DMS53 treated with DMSO at 0.1 percent for 48 hours (cell line): ENCODE data around the gene CTXN3.
A peak's percentile ranks its signal among the peaks of the same experiment; 100 is the strongest.

ENCODE experiments used
- DNase-seq: peaks from one replicate; lab custom pipeline; 2025; ENCODE audit not compliant: unreplicated experiment; lab: John Stamatoyannopoulos, UW

CTXN3 gene

DNA sequence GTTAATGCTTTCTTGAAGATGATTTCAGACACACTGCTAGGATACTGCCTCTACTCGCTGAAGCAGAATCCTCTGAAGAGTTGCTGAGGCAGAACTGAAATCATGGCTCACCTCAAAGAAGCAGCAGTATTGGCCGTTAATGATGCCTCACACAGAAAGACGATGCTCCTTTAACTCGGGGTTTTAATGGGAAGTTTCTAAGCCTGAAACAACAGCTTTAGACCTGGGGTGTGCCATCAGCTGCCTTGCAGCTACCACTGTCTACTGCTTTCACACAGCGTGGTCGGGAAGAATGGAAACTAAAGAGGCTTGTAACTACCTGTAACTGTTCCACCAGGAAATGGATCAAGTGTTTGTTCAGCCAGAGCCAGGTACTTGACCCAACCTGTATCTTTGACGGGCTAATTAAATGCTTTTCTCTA is at the start of gene CTXN3:
CTXN3 (plus strand) TSS at position 65 of the 422 bp plus-strand sequence. CDS start 8,440 bp downstream, outside the sequence.
- peak; percentile 91 for DNase-seq

GRCh38 chr5:127599320-127599719 is 49.6 kb upstream of the CTXN3 start:
- DNase-seq: no peak

- no peak for DNase-seq
Observed at GRCh38 chr5:127599847-127600246, 49.0 kb upstream of the CTXN3 start.

- no peak for DNase-seq
Observed at GRCh38 chr5:127601111-127601510, 47.8 kb upstream of the CTXN3 start.

GRCh38 chr5:127601601-127602000 is 47.3 kb upstream of the CTXN3 start:
- DNase-seq: no peak

- no peak for DNase-seq
Observed at GRCh38 chr5:127602481-127602880, 46.4 kb upstream of the CTXN3 start.

DNA sequence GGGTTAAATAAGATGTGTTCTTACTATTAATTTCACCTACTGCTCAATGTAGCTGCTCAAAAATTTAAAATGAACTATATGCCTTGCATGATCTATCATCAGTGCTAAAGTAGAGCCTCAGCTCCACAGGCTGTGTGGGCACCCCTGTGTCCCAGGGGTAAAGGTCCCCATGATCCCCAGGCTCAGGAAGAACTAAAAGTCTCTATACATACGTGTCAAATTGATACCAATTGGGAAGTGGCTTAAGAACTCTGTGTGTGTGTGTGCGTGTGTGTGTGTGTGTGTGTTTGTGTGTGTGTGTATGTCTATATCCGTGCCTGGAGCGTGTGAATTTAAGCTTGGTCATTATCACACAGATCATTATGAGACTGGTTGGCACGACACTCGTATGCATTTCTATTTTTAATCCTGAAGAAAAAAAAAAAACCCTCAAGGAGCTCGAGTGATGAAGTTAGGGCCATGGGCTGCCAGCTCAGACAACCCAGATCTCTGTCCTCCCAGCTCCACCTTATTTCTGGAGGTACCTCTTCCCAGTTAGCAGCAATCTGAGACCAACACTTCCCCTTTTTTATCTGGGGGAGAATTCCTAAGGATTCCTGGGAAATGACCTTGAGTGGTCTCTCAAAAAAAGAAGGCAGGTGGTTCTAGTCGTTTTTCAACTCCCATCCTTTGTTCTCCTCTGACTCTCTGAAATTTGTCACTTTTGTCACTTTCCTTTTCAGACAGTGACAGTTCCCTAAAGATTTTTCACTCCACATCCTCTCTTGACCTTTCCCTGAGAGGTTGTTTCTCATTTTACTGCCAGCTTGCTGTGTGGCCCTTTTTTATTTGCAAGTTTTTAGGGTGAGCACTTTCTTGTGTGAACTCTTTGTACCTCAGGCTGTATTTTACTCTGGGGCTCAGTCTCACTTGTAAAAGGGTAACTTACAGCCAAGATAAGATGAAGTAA is 45.7 kb upstream of the CTXN3 start:
- no peak for DNase-seq

DNA sequence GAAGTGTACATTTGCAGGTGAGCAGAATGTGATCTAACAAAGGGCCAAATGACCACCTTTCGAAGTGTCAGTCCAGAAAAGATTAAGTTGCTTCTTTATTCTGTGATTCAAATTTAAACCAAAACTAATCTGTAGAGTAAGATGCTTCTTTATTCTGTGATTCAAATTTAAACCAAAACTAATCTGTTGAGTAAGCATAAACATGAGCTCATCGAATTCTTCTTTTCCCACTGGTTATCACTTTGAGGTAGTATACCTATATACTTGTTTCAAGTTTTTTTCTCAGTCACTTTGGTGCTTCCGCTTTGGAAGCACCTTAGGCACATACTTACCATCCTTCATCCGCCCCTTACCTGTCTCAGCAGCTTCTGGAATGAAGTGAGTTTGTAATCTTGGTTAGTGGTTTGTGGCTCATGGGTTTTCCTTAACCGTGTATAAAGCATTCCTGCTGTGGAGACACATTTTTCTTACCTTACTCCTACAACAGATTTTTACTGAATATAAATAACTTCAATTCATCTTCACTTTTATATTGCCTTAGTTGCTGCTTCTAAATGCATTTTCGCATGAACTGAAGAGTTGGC is 40.7 kb upstream of the CTXN3 start:
- no peak for DNase-seq

- DNase-seq: no peak
Observed at GRCh38 chr5:127609011-127609410, 39.9 kb upstream of the CTXN3 start.

DNA sequence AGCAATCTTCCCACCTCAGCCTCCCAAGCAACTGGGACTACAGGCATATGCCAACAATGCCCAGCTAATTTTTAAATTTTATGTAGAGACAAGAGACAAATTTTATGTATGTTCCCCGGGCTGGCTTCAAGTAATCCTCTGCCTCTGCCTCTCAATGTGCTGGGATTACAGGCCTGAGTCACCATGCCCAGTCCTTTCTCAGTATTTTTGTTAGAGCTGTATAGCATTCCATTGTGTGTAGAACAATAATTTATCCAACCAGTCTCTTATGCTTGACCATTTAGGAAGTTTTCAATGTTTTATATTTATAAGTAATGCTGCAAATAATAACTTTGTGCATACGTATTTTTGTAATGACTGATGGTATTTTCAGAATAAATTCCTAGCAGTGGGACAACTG is 38.9 kb upstream of the CTXN3 start:
- DNase-seq: no peak

DNA sequence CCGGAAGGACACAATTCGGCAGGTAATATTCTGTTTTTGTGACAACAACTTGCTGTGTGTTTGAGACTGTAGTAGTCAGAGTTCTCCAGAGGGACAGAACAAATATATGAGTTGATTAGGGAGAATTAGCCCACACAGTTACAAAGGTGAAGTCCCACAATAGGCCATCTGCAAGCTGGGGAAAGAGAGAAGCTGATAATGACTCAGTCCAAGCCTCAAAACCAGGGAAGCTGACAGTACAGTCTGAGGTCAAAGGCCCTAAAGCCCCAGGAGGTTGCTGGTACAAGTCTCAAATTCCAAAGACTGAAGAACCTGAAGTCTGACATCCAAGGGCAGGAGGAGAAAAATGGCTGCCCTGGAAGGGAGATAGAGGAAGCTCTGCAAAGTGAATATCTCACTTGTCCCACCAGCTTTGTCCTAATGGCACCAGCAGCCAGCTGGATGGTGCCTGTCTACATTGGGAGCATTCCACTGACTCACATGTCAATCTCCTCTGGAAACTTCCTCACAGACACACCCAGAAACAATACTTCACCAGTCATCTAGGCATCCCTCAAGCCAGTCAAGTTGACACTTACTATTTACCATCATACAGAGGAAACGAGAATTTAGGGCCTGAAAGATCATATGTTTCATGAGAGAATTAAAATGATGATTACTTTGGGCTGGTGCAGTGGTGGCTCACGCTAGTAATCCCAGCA is 36.3 kb upstream of the CTXN3 start:
- no peak for DNase-seq

- DNase-seq: no peak
Observed at GRCh38 chr5:127615916-127616315, 33.0 kb upstream of the CTXN3 start.

DNA sequence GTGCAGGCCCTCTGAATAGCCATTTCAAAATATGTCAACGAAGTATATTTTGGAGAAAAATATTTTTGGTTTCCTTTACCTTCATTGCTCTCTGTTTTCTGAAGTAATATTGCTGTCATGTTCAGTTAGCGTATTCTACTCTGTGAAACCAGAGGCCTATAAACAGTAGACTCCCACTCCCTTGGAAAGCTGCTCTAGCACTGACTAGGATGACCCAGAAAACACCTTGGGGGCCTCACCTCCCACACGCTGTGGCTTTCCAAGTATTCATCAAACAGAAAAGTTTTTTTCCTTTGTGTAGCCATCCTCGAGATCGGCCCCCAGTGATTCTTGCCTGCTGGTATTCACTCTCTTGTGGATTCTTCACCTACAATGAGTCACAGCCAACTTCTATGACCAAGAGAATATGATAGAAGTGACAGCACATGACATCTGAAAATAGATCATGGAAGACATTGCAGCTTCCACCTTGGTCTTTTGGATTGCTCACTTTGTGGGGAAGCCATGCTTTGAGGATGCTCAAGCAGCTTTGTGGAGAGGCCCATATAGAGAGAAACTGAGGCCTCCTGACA is 28.9 kb upstream of the CTXN3 start:
- DNase-seq: no peak

- DNase-seq: no peak
Observed at GRCh38 chr5:127621601-127622325, 27.1 kb upstream of the CTXN3 start.

GRCh38 chr5:127634007-127634406 is 14.9 kb upstream of the CTXN3 start:
- DNase-seq: no peak

- DNase-seq: no peak
Observed at GRCh38 chr5:127639828-127640227, 9.1 kb upstream of the CTXN3 start.

DNA sequence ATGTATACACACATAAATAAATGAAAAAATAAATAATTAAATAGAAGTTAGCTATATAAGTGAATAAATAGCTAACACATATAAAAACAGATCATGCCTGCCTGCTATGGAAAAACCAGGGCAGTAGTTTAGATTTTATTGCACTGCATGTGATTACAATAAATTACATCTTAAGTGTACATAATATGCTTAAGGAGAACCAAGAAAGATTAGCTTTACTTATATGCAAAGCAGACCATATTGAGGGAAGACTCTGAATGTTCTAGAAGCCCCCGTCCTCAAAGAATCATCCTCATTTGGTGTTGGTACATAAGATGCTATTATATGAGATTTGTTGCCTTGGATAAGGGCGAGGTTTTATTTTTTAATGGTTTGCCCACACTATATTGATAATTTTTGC is 5.9 kb upstream of the CTXN3 start:
- DNase-seq: no peak

DNA sequence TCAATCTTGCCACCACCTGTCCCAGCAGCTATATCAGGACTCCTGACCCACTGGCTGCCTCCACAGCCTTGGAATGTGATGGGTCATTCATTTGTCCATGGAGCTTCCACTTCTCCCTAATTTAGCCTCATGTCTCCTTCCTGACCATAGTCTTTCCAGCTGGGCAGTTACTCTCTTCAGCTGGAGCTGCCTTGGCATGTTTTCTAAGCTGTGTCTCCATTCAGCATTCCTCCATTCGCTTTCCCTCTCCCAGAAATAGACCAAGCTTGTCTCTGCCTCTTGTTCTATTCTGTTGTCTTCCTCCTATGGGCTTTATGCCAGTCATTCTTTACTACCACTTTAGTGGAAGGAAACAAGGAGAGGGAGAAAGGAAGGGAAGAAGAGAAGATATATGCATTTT is 5.3 kb upstream of the CTXN3 start:
- DNase-seq: no peak

- no peak for DNase-seq
Observed at GRCh38 chr5:127645300-127645726, 3.6 kb upstream of the CTXN3 start.

DNA sequence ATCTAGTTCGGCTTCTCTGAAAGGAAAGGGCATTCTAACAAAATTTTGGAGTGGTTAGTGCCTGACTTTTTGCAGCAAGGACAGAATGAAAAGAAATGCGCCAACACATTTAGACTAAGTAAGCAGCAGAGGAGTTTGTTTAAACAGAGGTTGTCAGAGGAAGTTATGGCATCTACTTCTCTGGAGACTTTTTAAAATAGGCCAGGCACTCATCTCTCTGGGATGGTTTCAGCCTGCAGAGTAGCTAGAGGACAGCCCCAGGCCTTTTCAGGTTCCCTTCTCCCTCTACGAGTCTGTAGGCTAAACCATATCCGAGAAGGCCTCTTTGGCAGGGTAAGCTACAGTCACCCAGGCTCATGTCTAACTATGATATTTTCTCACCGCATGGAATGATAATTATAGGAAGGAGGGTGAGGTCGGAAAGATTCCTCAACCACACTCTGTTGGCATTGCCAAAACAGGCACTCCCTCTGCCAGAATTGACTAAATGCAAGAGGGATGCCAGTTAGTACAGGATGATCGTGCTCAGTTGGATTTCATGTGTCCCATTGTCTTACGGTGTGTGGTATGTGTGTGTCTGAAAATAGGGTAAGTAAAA is 1.4 kb upstream of the CTXN3 start:
- no peak for DNase-seq
